GM18505 (cell line): Measurements from ENCODE around the gene TSEN34.

Experiments used
- ATAC-seq: cut with Tn5 transposase; IDR thresholded peaks from one replicate; pipeline ENCODE4 v1.9.1; 2021; ENCODE audit not compliant: unreplicated experiment
- POLR2A ChIP-seq: IDR thresholded peaks from 4 replicates; pipeline ENCODE4 v1.6.1; 2011; ENCODE audit warnings: borderline replicate concordance; ENCODE audit not compliant: insufficient read depth, insufficient read length; ENCODE audit errors: extremely low read depth

The TSEN34 gene

GRCh38 chr19:54154603-54155345 is 36.3 kb upstream of the TSEN34 start:
- ATAC-seq = no peak
- TF ChIP-seq POLR2A = no peak

GRCh38 chr19:54155694-54156093 is 35.4 kb upstream of the TSEN34 start:
- no peak for TF ChIP-seq POLR2A
- ATAC-seq = no peak

- no peak for TF ChIP-seq POLR2A
Measured at GRCh38 chr19:54156490-54156889, 34.6 kb upstream of the TSEN34 start.

GRCh38 chr19:54156953-54157352 is 34.2 kb upstream of the TSEN34 start:
- no peak for TF ChIP-seq POLR2A
- ATAC-seq = no peak

More at GRCh38 chr19:54156490-54156889, 34.6 kb upstream of the TSEN34 start:
- ATAC-seq = no peak

- TF ChIP-seq POLR2A = no peak
Measured at GRCh38 chr19:54158812-54159351, 32.2 kb upstream of the TSEN34 start.

GRCh38 chr19:54159352-54160181 is 31.5 kb upstream of the TSEN34 start, which contains the start of gene LENG1:
Gene LENG1, minus strand, starts transcription at chr19:54159721. Its CDS starts 26 bp downstream, at chr19:54159695.
- peak; percentile 92 for TF ChIP-seq POLR2A
- peak; percentile 74 for ATAC-seq

More at GRCh38 chr19:54158812-54159351, 32.2 kb upstream of the TSEN34 start:
- ATAC-seq = no peak

GRCh38 chr19:54160182-54160811 is 30.8 kb upstream of the TSEN34 start:
- peak; percentile 4 for ATAC-seq

GRCh38 chr19:54160854-54161253 is 30.3 kb upstream of the TSEN34 start:
- no peak for ATAC-seq
- no peak for TF ChIP-seq POLR2A

More at GRCh38 chr19:54160182-54160811, 30.8 kb upstream of the TSEN34 start:
- no peak for TF ChIP-seq POLR2A

- no peak for TF ChIP-seq POLR2A
- no peak for ATAC-seq
Measured at GRCh38 chr19:54162241-54162805, 28.8 kb upstream of the TSEN34 start.

GRCh38 chr19:54162884-54163283 is 28.2 kb upstream of the TSEN34 start:
- no peak for TF ChIP-seq POLR2A
- ATAC-seq = no peak

GRCh38 chr19:54164369-54165068 is 26.6 kb upstream of the TSEN34 start:
- no peak for ATAC-seq
- no peak for TF ChIP-seq POLR2A

GRCh38 chr19:54165222-54165621 is 25.9 kb upstream of the TSEN34 start:
- ATAC-seq = no peak
- TF ChIP-seq POLR2A = no peak
